Progenitor cell of endocrine pancreas (in vitro differentiated cells): ENCODE results near the gene DNAJB1. TPM values are rescaled to one million over a fixed set of nuclear protein-coding genes. Genes with fewer than 3 reads are reported as not detected.
A peak's percentile ranks its signal among the peaks of the same experiment; 100 is the strongest.
"Not testable (repeated sequence)": the region's sequence is repeated elsewhere in the genome, so short reads cannot be mapped to it uniquely, and the experiment has no call there.

ENCODE experiments used
- DNase-seq: peaks from one replicate; pipeline ENCODE4 v3.0.0; 2021; ENCODE audit warnings: low spot score; ENCODE audit not compliant: unreplicated experiment
- H3K27ac Mint-ChIP-seq: 2 replicates; pipeline ENCODE4 v1.8.0; 2021; ENCODE audit warnings: mild to moderate bottlenecking, moderate library complexity, mixed read lengths
- H3K27me3 Mint-ChIP-seq: 2 replicates; pipeline ENCODE4 v1.8.0; 2021; ENCODE audit warnings: mixed read lengths
- H3K36me3 Mint-ChIP-seq: 2 replicates; pipeline ENCODE4 v1.8.0; 2022; ENCODE audit warnings: mixed read lengths; ENCODE audit not compliant: insufficient read depth
- H3K4me1 Mint-ChIP-seq: 2 replicates; pipeline ENCODE4 v1.8.0; 2021; ENCODE audit warnings: low read depth, mixed read lengths
- H3K4me3 Mint-ChIP-seq: 2 replicates; pipeline ENCODE4 v1.8.0; 2021; ENCODE audit warnings: low read depth, mild to moderate bottlenecking, moderate library complexity, mixed read lengths
- H3K9me3 Mint-ChIP-seq: 2 replicates; pipeline ENCODE4 v1.8.0; 2021; ENCODE audit warnings: low read depth, mixed read lengths
- CTCF ChIP-seq: fragments of 200-600 bp; sonication (generic); IDR thresholded peaks from one replicate; pipeline ENCODE4 v1.5.0; 2021; ENCODE audit warnings: antibody characterized with exemption, mild to moderate bottlenecking; ENCODE audit not compliant: unreplicated experiment
- total RNA-seq: library from RNA; stranded (reverse); gene quantifications from 2 replicates; pipeline ENCODE4 v1.2.1, GENCODE V29; 2021

The DNAJB1 gene
- total RNA-seq, 1 donor from 2014 or later: 97.0 TPM

GRCh38 chr19:14550201-14550754, 32.1 kb upstream of the DNAJB1 start:
- no peak for TF ChIP-seq CTCF
- no peaks in the 10 kb centered on the region for H3K27me3 Mint-ChIP-seq
- H3K36me3 Mint-ChIP-seq: peaks cover 1% of the 10 kb centered on the region
- DNase-seq: no peak
- H3K4me3 Mint-ChIP-seq: no peak overlapping the region
- H3K4me1 Mint-ChIP-seq: peaks cover 11% of the 10 kb centered on the region
- H3K9me3 Mint-ChIP-seq: no peaks in the 10 kb centered on the region
- no peak overlapping the region for H3K27ac Mint-ChIP-seq

- peaks cover 4% of the 10 kb centered on the region for H3K36me3 Mint-ChIP-seq
- no peaks in the 10 kb centered on the region for H3K9me3 Mint-ChIP-seq
- TF ChIP-seq CTCF: no peak
- no peak for DNase-seq
- H3K27me3 Mint-ChIP-seq: no peaks in the 10 kb centered on the region
- H3K4me1 Mint-ChIP-seq: peaks cover 19% of the 10 kb centered on the region
- H3K27ac Mint-ChIP-seq: peak overlapping the region; percentile 33
- H3K4me3 Mint-ChIP-seq: no peak overlapping the region
Observed at GRCh38 chr19:14545716-14546082, 27.5 kb upstream of the DNAJB1 start.

- Mint-ChIP-seq H3K4me3 (no peak overlapping the region), H3K27ac (peak overlapping the region; percentile 46), H3K4me1 (peaks cover 18% of the 10 kb centered on the region), H3K27me3 (no peaks in the 10 kb centered on the region), H3K36me3 (peaks cover 4% of the 10 kb centered on the region), H3K9me3 (no peaks in the 10 kb centered on the region)
- no peak for DNase-seq
- no peak for TF ChIP-seq CTCF
Observed at GRCh38 chr19:14544977-14545715, 26.9 kb upstream of the DNAJB1 start.

- H3K27ac Mint-ChIP-seq: peak overlapping the region; percentile 71
Observed at GRCh38 chr19:14544047-14544446, 25.9 kb upstream of the DNAJB1 start.

GRCh38 chr19:14542711-14543328, 24.6 kb upstream of the DNAJB1 start:
- peaks cover 21% of the 10 kb centered on the region for H3K4me1 Mint-ChIP-seq

More at GRCh38 chr19:14544047-14544446, 25.9 kb upstream of the DNAJB1 start:
- no peak for TF ChIP-seq CTCF
- Mint-ChIP-seq H3K4me3 (no peak overlapping the region), H3K9me3 (no peaks in the 10 kb centered on the region), H3K36me3 (peaks cover 2% of the 10 kb centered on the region), H3K27me3 (no peaks in the 10 kb centered on the region), H3K4me1 (peaks cover 18% of the 10 kb centered on the region)
- DNase-seq: no peak

GRCh38 chr19:14541979-14542378, 23.8 kb upstream of the DNAJB1 start:
- not testable (repeated sequence) for H3K27ac Mint-ChIP-seq, H3K4me3 Mint-ChIP-seq, DNase-seq, H3K9me3 Mint-ChIP-seq, H3K36me3 Mint-ChIP-seq, H3K27me3 Mint-ChIP-seq
- H3K4me1 Mint-ChIP-seq: peaks cover 28% of the 10 kb centered on the region

More at GRCh38 chr19:14542711-14543328, 24.6 kb upstream of the DNAJB1 start:
- no peak for DNase-seq
- Mint-ChIP-seq H3K9me3 (no peaks in the 10 kb centered on the region), H3K36me3 (peaks cover 2% of the 10 kb centered on the region), H3K27me3 (no peaks in the 10 kb centered on the region), H3K27ac (peak overlapping the region; percentile 56), H3K4me3 (no peak overlapping the region)
- TF ChIP-seq CTCF: no peak
